ENCODE results near the gene ZEB2.

GRCh38 chr2:144501118-144501517 lies 18.8 kb downstream of the ZEB2 start:
- no peak for TF ChIP-seq CTCF (IDR thresholded peaks at IDR 0.05; ENCODE audit: insufficient read depth, low read length)
- TF ChIP-seq POLR2AphosphoS5 (IDR thresholded peaks at IDR 0.05; ENCODE audit: low read depth) = no peak
- no peak for TF ChIP-seq GABPA (IDR thresholded peaks at IDR 0.05; ENCODE audit: low read depth)

Measured in HL-60 (cell line).